Transverse colon (tissue), 4 donors: ENCODE data around the gene SLC39A11. TPM values are rescaled to one million over a fixed set of nuclear protein-coding genes. Genes with fewer than 3 reads are reported as not detected.

Source experiments
- DNase-seq: peaks from one replicate; pipeline ENCODE4 v3.0.0-alpha.2; 2019
- H3K27ac ChIP-seq, 4 donors: fragments of 200-600 bp; sonication (generic); 2 replicates each; pipeline ENCODE4 v1.5.1; 2016 to 2018; ENCODE audit warnings: inconsistent platforms in 4 of 4
- H3K27me3 ChIP-seq: fragments of 200-600 bp; sonication (generic); 2 replicates; pipeline ENCODE4 v1.5.1; 2017; ENCODE audit warnings: inconsistent platforms
- H3K36me3 ChIP-seq, 4 donors: fragments of 200-600 bp; sonication (generic); 2 replicates each; pipeline ENCODE4 v1.5.1; 2017 to 2019; ENCODE audit warnings: inconsistent platforms in 4 of 4
- H3K4me1 ChIP-seq, 4 donors: fragments of 200-600 bp; sonication (generic); 2 replicates each; pipeline ENCODE4 v1.5.1; 2017 to 2020; ENCODE audit warnings: inconsistent platforms in 4 of 4
- H3K4me3 ChIP-seq, 4 donors: fragments of 200-600 bp; sonication (generic); 1 replicate in 1 of 4; 2 replicates in 3 of 4; pipeline versions ENCODE4 v1.5.1 to v1.6.1; 2017 to 2019; ENCODE audit warnings: inconsistent platforms in 4 of 4
- H3K9me3 ChIP-seq, 2 donors: fragments of 200-600 bp; sonication (generic); 2 replicates each; pipeline ENCODE4 v1.5.1; 2017 to 2019; ENCODE audit warnings: inconsistent platforms in 2 of 2
- EP300 ChIP-seq: sonication (generic); formaldehyde crosslinking; IDR thresholded peaks from one replicate; pipeline ENCODE4 v1.6.1; 2017; ENCODE audit warnings: antibody characterized with exemption, low read depth
- POLR2A ChIP-seq: fragments of 450-650 bp; IDR thresholded peaks from one replicate; pipeline ENCODE4 v1.6.1; 2016; ENCODE audit warnings: antibody characterized with exemption, mild to moderate bottlenecking, moderate library complexity
- POLR2AphosphoS5 ChIP-seq, 3 donors: sonication (generic); formaldehyde crosslinking; IDR thresholded peaks; one replicate each; pipeline ENCODE4 v1.6.1; 2016; ENCODE audit warnings: antibody characterized with exemption in 3 of 3
- WGBS, 2 donors: methylation state at CpG; one replicate each; pipeline ENCODE4 v1.1.5; 2018; ENCODE audit warnings: low coverage in 1 of 2; 5-methylcytosine and 5-hydroxymethylcytosine counted together
- in situ Hi-C, 4 donors: fragments of 200-750 bp; cut with MboI; loops; one replicate each; pipeline versions ENCODE4 v1.15.0 to v1.15.1; 2017; ENCODE audit warnings: low sequenced_read_pairs in 3 of 4, low pct_ligation_motif_present in 1 of 4, low pct_unique_long_range_greater_than_20kb in 1 of 4
- intact Hi-C: fragments of 100-400 bp; cut with DNase I; formaldehyde crosslinking; loops from one replicate; pipeline ENCODE4 v1.15.1; 2023; ENCODE audit warnings: low total_unique reads
- total RNA-seq, 4 donors: library from RNA; depleted of rRNA; stranded (reverse); fragments of >200 nt; gene quantifications; one replicate each; pipeline ENCODE4 v1.1.0, GENCODE V29; 2016
- TF ChIP-seq, protein P1 (sequence below), 5 experiments: fragments of 200-600 bp in 3 of 5; fragments of 450-650 bp in 2 of 5; sonication (generic) in 3 of 5; IDR thresholded peaks; 1 replicate in 2 of 5; 2 replicates in 3 of 5; pipeline ENCODE4 v1.5.1; 2016 to 2017; ENCODE audit warnings: antibody characterized with exemption in 5 of 5, inconsistent platforms in 3 of 5, mild to moderate bottlenecking in 2 of 5, moderate library complexity in 1 of 5

SLC39A11 gene
- total RNA-seq, 4 donors from 2014 or later = 20.7 to 49.7 (median 33.3) TPM

DNA sequence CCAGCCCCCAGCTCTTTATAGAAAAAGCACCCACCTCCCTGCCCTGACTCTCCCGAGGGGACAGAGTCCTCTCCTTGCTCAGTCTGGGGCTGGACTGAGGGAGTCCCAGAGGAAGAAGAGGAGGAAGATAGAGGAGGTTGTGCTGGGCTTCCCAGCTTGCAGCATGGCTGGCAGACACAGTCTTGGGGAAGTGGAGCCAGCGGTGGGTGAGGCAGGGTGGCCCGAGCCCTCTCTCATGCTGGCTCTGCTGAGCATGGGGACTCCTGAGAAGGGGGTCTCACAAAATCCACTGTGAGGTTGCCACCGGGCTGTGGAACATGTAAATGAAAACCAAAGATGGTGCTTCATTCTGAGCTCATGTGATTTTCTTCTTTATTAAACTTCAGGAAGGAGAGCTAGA, 398.5 kb downstream of the SLC39A11 start:
- no peaks in the 10 kb centered on the region for H3K36me3 ChIP-seq
- no peak for DNase-seq
- no peaks in the 10 kb centered on the region for H3K27me3 ChIP-seq
- H3K4me3 ChIP-seq = no peak overlapping the region
- no peak overlapping the region for H3K27ac ChIP-seq
- intact Hi-C loops = no loop called here
- H3K4me1 ChIP-seq = peaks cover 0 to 3% (median 0%) of the 10 kb centered on the region in 4 donors
- 92% methylated on average over 4 of the region's 4 CpGs; no CpG with 5 or more reads in 1 of the 2 donors for WGBS, 2 donors
- TF ChIP-seq EP300 (no peak), POLR2A (no peak), POLR2AphosphoS5 (IDR thresholded peaks at IDR 0.05) (no peak)
- TF ChIP-seq, protein P1, sequence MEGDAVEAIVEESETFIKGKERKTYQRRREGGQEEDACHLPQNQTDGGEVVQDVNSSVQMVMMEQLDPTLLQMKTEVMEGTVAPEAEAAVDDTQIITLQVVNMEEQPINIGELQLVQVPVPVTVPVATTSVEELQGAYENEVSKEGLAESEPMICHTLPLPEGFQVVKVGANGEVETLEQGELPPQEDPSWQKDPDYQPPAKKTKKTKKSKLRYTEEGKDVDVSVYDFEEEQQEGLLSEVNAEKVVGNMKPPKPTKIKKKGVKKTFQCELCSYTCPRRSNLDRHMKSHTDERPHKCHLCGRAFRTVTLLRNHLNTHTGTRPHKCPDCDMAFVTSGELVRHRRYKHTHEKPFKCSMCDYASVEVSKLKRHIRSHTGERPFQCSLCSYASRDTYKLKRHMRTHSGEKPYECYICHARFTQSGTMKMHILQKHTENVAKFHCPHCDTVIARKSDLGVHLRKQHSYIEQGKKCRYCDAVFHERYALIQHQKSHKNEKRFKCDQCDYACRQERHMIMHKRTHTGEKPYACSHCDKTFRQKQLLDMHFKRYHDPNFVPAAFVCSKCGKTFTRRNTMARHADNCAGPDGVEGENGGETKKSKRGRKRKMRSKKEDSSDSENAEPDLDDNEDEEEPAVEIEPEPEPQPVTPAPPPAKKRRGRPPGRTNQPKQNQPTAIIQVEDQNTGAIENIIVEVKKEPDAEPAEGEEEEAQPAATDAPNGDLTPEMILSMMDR (IDR thresholded peaks at IDR 0.05) = no peak
- H3K9me3 ChIP-seq = no peaks in the 10 kb centered on the region
- in situ Hi-C loops = no loop called here

- Histone ChIP-seq H3K4me1 (peaks cover 0 to 3% (median 0%) of the 10 kb centered on the region in 4 donors), H3K27me3 (no peaks in the 10 kb centered on the region), H3K27ac (no peak overlapping the region), H3K4me3 (no peak overlapping the region), H3K36me3 (no peaks in the 10 kb centered on the region), H3K9me3 (no peaks in the 10 kb centered on the region)
- WGBS, 2 donors = 90 to 91% methylated on average over 13 to 15 of the region's 15 CpGs
- DNase-seq = no peak
- in situ Hi-C loops = no loop called here
- intact Hi-C loops = no loop called here
- TF ChIP-seq POLR2A (no peak), EP300 (no peak), POLR2AphosphoS5 (IDR thresholded peaks at IDR 0.05) (no peak)
Measured at GRCh38 chr17:72693151-72693878, 399.2 kb downstream of the SLC39A11 start.

DNA sequence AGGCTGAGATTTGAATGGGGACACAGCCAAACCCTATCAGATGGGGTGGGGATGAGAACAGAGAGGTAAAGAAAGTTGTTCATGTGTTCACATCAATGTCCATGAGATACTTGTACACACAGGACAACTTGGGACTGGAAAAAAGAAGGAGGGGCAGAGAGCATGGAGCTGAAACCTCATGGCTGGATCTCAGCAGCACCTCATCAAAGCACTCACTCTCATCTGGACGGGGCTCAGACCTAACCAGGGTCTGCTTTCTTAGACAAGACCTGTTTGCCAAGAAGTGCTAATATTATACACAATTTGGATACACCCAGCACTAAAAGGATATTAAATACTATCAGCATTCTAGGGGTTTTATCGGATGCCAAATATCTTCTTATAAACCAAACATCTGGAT, 399.8 kb downstream of the SLC39A11 start:
- TF ChIP-seq, protein P1 (IDR thresholded peaks at IDR 0.05) = no peak
- no peak for TF ChIP-seq EP300
- no peak for TF ChIP-seq POLR2AphosphoS5 (IDR thresholded peaks at IDR 0.05)
- no peak for TF ChIP-seq POLR2A
- H3K27me3 ChIP-seq = no peaks in the 10 kb centered on the region
- H3K4me1 ChIP-seq = no peaks in the 10 kb centered on the region
- no peaks in the 10 kb centered on the region for H3K9me3 ChIP-seq
- no peak overlapping the region for H3K27ac ChIP-seq
- in situ Hi-C loops = no loop called here
- no peaks in the 10 kb centered on the region for H3K36me3 ChIP-seq
- intact Hi-C loops = no loop called here
- H3K4me3 ChIP-seq = no peak overlapping the region
- WGBS, 2 donors = 72 to 78% methylated on average over 1 to 2 of the region's 2 CpGs
- DNase-seq = no peak

- in situ Hi-C loops (no loop called here), intact Hi-C loops (no loop called here)
- WGBS, 2 donors = 83 to 90% methylated on average over 1 to 4 of the region's 4 CpGs
- TF ChIP-seq EP300 (no peak), POLR2A (no peak), POLR2AphosphoS5 (IDR thresholded peaks at IDR 0.05) (no peak)
- TF ChIP-seq, protein P1 (IDR thresholded peaks at IDR 0.05) = no peak
- DNase-seq = no peak
- Histone ChIP-seq H3K27me3 (no peaks in the 10 kb centered on the region), H3K4me3 (no peak overlapping the region), H3K4me1 (no peaks in the 10 kb centered on the region), H3K27ac (no peak overlapping the region), H3K36me3 (no peaks in the 10 kb centered on the region), H3K9me3 (no peaks in the 10 kb centered on the region)
Measured at GRCh38 chr17:72691586-72691985, 400.9 kb downstream of the SLC39A11 start.

- TF ChIP-seq, protein P1 (IDR thresholded peaks at IDR 0.05) = no peak
- TF ChIP-seq POLR2AphosphoS5 (IDR thresholded peaks at IDR 0.05) (no peak), EP300 (no peak), POLR2A (no peak)
- intact Hi-C loops = no loop called here
Measured at GRCh38 chr17:72691017-72691416, 401.5 kb downstream of the SLC39A11 start.

More at GRCh38 chr17:72691017-72691416, 401.5 kb downstream of the SLC39A11 start:
- H3K36me3 ChIP-seq = no peaks in the 10 kb centered on the region
- no peak overlapping the region for H3K4me3 ChIP-seq
- no peak overlapping the region for H3K27ac ChIP-seq
- no peaks in the 10 kb centered on the region for H3K9me3 ChIP-seq
- H3K4me1 ChIP-seq = no peaks in the 10 kb centered on the region
- in situ Hi-C loops = no loop called here
- no peak for DNase-seq
- WGBS, 2 donors = 96 to 100% methylated on average over 2 to 3 of the region's 3 CpGs
- H3K27me3 ChIP-seq = no peaks in the 10 kb centered on the region
